ENCODE measurements around the gene TIMP3.

The TIMP3 gene

GRCh38 chr22:32788904-32789624, 12.4 kb upstream of the TIMP3 start:
- DNase-seq: no peak

- no peak for DNase-seq
These were observed 11.5 kb upstream of the TIMP3 start for GRCh38 chr22:32789797-32790620.

GRCh38 chr22:32791056-32791455, 10.4 kb upstream of the TIMP3 start:
- DNase-seq: no peak

GRCh38 chr22:32791485-32791884, 10.0 kb upstream of the TIMP3 start:
- DNase-seq: no peak

GRCh38 chr22:32793589-32793988, 7.9 kb upstream of the TIMP3 start:
- DNase-seq: no peak

- no peak for DNase-seq
These were observed 6.9 kb upstream of the TIMP3 start for GRCh38 chr22:32794449-32795213.

- DNase-seq: no peak
These were observed 6.3 kb upstream of the TIMP3 start for GRCh38 chr22:32795214-32795596.

- DNase-seq: peak; percentile 75
These were observed 4.5 kb upstream of the TIMP3 start for GRCh38 chr22:32796865-32797573.

- no peak for DNase-seq
These were observed 2.0 kb upstream of the TIMP3 start for GRCh38 chr22:32799496-32799895.

- DNase-seq: no peak
These were observed 1.2 kb upstream of the TIMP3 start for GRCh38 chr22:32800158-32800882.

GRCh38 chr22:32800994-32801536, 440 bp upstream of the TIMP3 start:
- no peak for DNase-seq

GRCh38 chr22:32802237-32802765, 796 bp downstream of the TIMP3 start:
- DNase-seq: no peak

- DNase-seq: peak; percentile 26
These were observed 1.7 kb downstream of the TIMP3 start for GRCh38 chr22:32803020-32803737.

GRCh38 chr22:32803738-32804435, 2.4 kb downstream of the TIMP3 start:
- DNase-seq: peak; percentile 36

GRCh38 chr22:32804531-32805360, 3.2 kb downstream of the TIMP3 start:
- DNase-seq: no peak

- DNase-seq: peak; percentile 25
These were observed 3.9 kb downstream of the TIMP3 start for GRCh38 chr22:32805361-32805881.

- DNase-seq: no peak
These were observed 4.8 kb downstream of the TIMP3 start for GRCh38 chr22:32806296-32806695.

GRCh38 chr22:32808038-32808445, 6.5 kb downstream of the TIMP3 start:
- no peak for DNase-seq

All from hematopoietic multipotent progenitor cell treated with erythropoietin and hydrocortisone succinate and interleukin-3 and kit ligand, for 8 days (in vitro differentiated cells).